AG09319 (cell line): ENCODE measurements around the gene LRRC72.
"Not testable (repeated sequence)": the region's sequence is repeated elsewhere in the genome, so short reads cannot be mapped to it uniquely, and the experiment has no call there.

ENCODE experiments used
- DNase-seq: peaks from one replicate; pipeline ENCODE4 v3.0.0-alpha.2; 2010; ENCODE audit warnings: low read depth; ENCODE audit errors: extremely low read depth
- CTCF ChIP-seq: IDR thresholded peaks from 2 replicates; pipeline ENCODE4 v1.5.1; 2011; ENCODE audit warnings: low read depth, mild to moderate bottlenecking, inconsistent platforms, low read length, moderate library complexity

Gene LRRC72

DNA sequence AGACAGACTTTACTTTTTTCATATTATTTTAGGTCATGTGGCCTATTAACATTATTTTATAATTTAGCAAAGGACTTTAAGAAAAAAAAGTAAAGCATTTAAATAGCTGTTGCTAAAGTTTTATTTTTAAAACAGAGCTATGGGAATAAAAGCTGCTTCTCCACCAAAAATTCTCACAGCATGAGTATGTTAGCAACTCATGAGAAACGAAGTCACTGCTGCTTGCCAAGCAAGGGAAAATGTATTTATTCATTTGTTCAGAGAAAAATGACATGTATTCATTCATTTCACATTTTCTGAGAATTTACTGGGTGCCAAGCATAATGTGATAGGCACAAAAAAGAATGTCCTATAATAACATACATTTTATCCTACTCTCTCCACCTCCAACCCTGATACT lies 5.1 kb downstream of the LRRC72 start:
- DNase-seq, result no peak
- no peak for TF ChIP-seq CTCF

DNA sequence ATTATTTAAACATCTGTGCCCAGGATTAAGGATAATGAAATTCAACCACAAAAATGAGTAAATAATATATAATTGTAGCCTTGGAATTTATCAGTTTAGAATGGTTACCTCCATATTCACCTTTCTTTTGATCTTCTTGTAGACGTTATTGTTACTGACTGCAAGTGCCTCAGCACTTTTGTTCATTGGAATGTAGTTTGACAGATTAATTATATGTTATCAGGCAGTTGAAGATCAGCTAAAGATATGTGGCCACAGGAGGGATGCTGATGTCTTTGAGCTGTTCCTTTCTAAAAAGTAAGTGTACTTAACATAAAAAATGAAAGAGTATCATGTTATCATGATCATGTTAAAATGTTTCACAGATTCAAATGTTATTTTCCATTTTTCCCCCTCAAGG lies 5.6 kb downstream of the LRRC72 start:
- TF ChIP-seq CTCF, result no peak
- no peak for DNase-seq

DNA sequence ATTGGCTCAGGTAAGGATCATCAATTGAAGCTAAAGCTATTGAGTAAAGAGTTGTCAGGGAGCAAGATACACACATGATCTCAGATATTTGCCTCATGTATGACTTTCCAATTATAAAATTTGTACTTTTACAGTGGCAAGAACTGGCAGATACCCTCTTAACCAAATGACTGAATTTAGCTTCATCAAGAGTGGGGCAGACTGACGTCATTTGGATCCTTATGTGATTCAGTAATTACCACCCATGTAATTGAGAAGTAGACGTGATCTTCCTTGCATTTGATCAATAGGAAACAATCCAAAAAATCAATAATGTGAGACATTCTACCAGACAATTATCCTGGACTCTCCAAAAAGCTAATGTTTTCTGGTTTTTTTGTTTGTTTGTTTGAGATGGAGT lies 8.9 kb downstream of the LRRC72 start:
- no peak for DNase-seq
- TF ChIP-seq CTCF, result no peak

GRCh38 chr7:16540559-16540958 lies 13.9 kb downstream of the LRRC72 start:
- DNase-seq, result not testable (repeated sequence)

DNA sequence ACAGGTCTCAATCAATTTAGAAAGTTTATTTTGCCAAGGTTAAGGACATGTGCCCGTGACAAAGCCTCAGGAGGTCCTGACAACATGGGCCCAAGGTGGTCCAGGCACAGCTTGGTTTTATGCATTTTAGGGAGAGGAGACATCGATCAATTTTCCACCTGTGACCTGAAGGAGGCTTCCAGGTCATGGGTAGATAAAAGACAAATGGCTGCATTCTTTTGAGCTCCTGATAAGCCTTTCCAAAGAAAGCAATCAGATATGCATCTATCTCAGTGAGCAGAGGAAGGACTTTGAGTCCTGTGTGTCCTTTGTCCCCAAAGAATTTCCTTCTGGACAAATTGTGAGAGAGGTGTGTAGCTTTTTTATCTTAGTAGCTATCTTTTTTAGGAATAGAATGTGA lies 15.8 kb downstream of the LRRC72 start:
- no peak for TF ChIP-seq CTCF
- DNase-seq, result no peak

DNA sequence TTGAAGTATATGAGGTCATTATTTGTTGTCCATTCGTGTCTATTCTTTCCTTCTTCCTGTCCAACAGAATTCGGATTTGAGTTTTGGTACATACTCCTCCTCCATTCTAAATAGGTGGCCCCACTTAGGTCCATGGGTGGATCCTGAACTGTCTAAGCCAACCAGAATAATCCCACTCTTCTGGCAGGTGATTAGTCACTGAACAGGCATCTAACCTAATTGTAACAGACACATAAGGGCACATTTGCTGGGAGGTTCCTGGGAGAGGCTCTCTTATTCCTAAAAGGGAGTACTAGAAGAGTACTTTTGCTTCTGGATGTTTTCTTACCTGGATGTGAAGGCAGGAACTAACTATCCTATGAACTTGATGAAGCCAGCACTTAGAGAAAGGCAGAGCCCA lies 16.8 kb downstream of the LRRC72 start:
- DNase-seq, result no peak

GRCh38 chr7:16546921-16547505 lies 20.4 kb downstream of the LRRC72 start:
- TF ChIP-seq CTCF, result no peak
- no peak for DNase-seq

More for the DNA sequence above, 16.8 kb downstream of the LRRC72 start:
- no peak for TF ChIP-seq CTCF

- DNase-seq, result no peak
- TF ChIP-seq CTCF, result no peak
Measured at GRCh38 chr7:16548428-16548827, 21.8 kb downstream of the LRRC72 start.
